COR-L47 (cell line): ENCODE data around the gene EPB41L5.
A peak's percentile ranks its signal among the peaks of the same experiment; 100 is the strongest.
"Not testable (repeated sequence)": the region's sequence is repeated elsewhere in the genome, so short reads cannot be mapped to it uniquely, and the experiment has no call there.

Experiments
- DNase-seq: peaks from one replicate; lab custom pipeline; 2025; lab: John Stamatoyannopoulos, UW

EPB41L5 gene

GRCh38 chr2:120012771-120013596 is at the start of gene EPB41L5:
Gene EPB41L5, plus strand, starts transcription at chr2:120013077. Its CDS starts 6,008 bp downstream, at chr2:120019085.
- peak; percentile 89 for DNase-seq

GRCh38 chr2:119981896-119982295 is 31.0 kb upstream of the EPB41L5 start:
- DNase-seq: no peak

GRCh38 chr2:119982506-119982905 is 30.4 kb upstream of the EPB41L5 start:
- no peak for DNase-seq

- no peak for DNase-seq
These were observed 29.8 kb upstream of the EPB41L5 start for GRCh38 chr2:119983108-119983507.

- DNase-seq: no peak
These were observed 16.7 kb upstream of the EPB41L5 start for GRCh38 chr2:119996148-119996547.

GRCh38 chr2:119996896-119997891 is 15.7 kb upstream of the EPB41L5 start:
- not testable (repeated sequence) for DNase-seq

- DNase-seq: no peak
These were observed 11.4 kb upstream of the EPB41L5 start for GRCh38 chr2:120001471-120001870.

- no peak for DNase-seq
These were observed 8.6 kb upstream of the EPB41L5 start for GRCh38 chr2:120004254-120004653.

- DNase-seq: no peak
These were observed 6.9 kb upstream of the EPB41L5 start for GRCh38 chr2:120005834-120006521.

GRCh38 chr2:120007851-120008250 is 5.0 kb upstream of the EPB41L5 start:
- DNase-seq: no peak

- DNase-seq: no peak
These were observed 514 bp upstream of the EPB41L5 start for GRCh38 chr2:120012363-120012762.

- DNase-seq: no peak
These were observed 833 bp downstream of the EPB41L5 start for GRCh38 chr2:120013597-120014223.

- DNase-seq: no peak
These were observed 1.5 kb downstream of the EPB41L5 start for GRCh38 chr2:120014226-120014980.

GRCh38 chr2:120016800-120017199 is 3.9 kb downstream of the EPB41L5 start:
- DNase-seq: no peak

- DNase-seq: no peak
These were observed 4.3 kb downstream of the EPB41L5 start for GRCh38 chr2:120017201-120017600.

- no peak for DNase-seq
These were observed 5.7 kb downstream of the EPB41L5 start for GRCh38 chr2:120018549-120018948.

- no peak for DNase-seq
These were observed 7.7 kb downstream of the EPB41L5 start for GRCh38 chr2:120020554-120020953.

- not testable (repeated sequence) for DNase-seq
These were observed 9.6 kb downstream of the EPB41L5 start for GRCh38 chr2:120022505-120022904.

- no peak for DNase-seq
These were observed 14.0 kb downstream of the EPB41L5 start for GRCh38 chr2:120026890-120027289.

- DNase-seq: no peak
These were observed 15.9 kb downstream of the EPB41L5 start for GRCh38 chr2:120028795-120029194.
